Suprapubic skin (tissue), 4 donors: ENCODE data around the gene ALLC. TPM values are rescaled to one million over a fixed set of nuclear protein-coding genes. Genes with fewer than 3 reads are reported as not detected.
A peak's percentile ranks its signal among the peaks of the same experiment; 100 is the strongest.

Source experiments
- DNase-seq, 2 donors: peaks; one replicate each; pipeline ENCODE4 v3.0.0-alpha.2; 2019; ENCODE audit warnings: low spot score in 2 of 2
- H3K27ac ChIP-seq: fragments of 200-600 bp; sonication (generic); one replicate; pipeline ENCODE4 v1.5.1; 2019
- H3K27me3 ChIP-seq: fragments of 200-600 bp; sonication (generic); one replicate; pipeline ENCODE4 v1.5.1; 2019
- H3K36me3 ChIP-seq: fragments of 200-600 bp; sonication (generic); one replicate; pipeline ENCODE4 v1.5.1; 2019
- H3K4me1 ChIP-seq: fragments of 200-600 bp; sonication (generic); one replicate; pipeline ENCODE4 v1.5.1; 2019
- H3K4me3 ChIP-seq: fragments of 200-600 bp; sonication (generic); one replicate; pipeline ENCODE4 v1.5.1; 2019; ENCODE audit warnings: mild to moderate bottlenecking
- H3K9me3 ChIP-seq: fragments of 200-600 bp; sonication (generic); one replicate; pipeline ENCODE4 v1.5.1; 2019
- EP300 ChIP-seq: sonication (generic); formaldehyde crosslinking; IDR thresholded peaks from one replicate; pipeline ENCODE4 v1.6.1; 2017; ENCODE audit warnings: antibody characterized with exemption
- POLR2A ChIP-seq, 2 donors: fragments of 450-650 bp; IDR thresholded peaks; one replicate each; pipeline ENCODE4 v1.6.1; 2017; ENCODE audit warnings: antibody characterized with exemption in 2 of 2, mild to moderate bottlenecking in 2 of 2, moderate library complexity in 2 of 2
- POLR2AphosphoS5 ChIP-seq, 3 donors: sonication (generic); formaldehyde crosslinking; IDR thresholded peaks; one replicate each; pipeline ENCODE4 v1.6.1; 2017; ENCODE audit warnings: antibody characterized with exemption in 3 of 3
- WGBS: methylation state at CpG from one replicate; pipeline ENCODE4 v1.1.5; 2018; 5-methylcytosine and 5-hydroxymethylcytosine counted together
- total RNA-seq, 4 donors: library from RNA; depleted of rRNA; stranded (reverse); fragments of >200 nt; gene quantifications; one replicate each; pipeline ENCODE4 v1.1.0, GENCODE V29; 2016
- TF ChIP-seq, protein P1 (sequence below), 2 donors: fragments of 200-600 bp in 1 of 2; fragments of 450-650 bp in 1 of 2; sonication (generic) in 1 of 2; IDR thresholded peaks; one replicate each; pipeline ENCODE4 v1.5.1; 2016 to 2019; ENCODE audit warnings: antibody characterized with exemption in 2 of 2, mild to moderate bottlenecking in 1 of 2, moderate library complexity in 1 of 2

ALLC gene
- total RNA-seq, 4 donors from 2014 or later, result not detected

GRCh38 chr2:3674066-3674845 is 16.3 kb downstream of the ALLC start:
- H3K27me3 ChIP-seq, result peaks cover 6% of the 10 kb centered on the region
- DNase-seq, result peak in 1 of 2 donors; percentile 38
- TF ChIP-seq, protein P1, sequence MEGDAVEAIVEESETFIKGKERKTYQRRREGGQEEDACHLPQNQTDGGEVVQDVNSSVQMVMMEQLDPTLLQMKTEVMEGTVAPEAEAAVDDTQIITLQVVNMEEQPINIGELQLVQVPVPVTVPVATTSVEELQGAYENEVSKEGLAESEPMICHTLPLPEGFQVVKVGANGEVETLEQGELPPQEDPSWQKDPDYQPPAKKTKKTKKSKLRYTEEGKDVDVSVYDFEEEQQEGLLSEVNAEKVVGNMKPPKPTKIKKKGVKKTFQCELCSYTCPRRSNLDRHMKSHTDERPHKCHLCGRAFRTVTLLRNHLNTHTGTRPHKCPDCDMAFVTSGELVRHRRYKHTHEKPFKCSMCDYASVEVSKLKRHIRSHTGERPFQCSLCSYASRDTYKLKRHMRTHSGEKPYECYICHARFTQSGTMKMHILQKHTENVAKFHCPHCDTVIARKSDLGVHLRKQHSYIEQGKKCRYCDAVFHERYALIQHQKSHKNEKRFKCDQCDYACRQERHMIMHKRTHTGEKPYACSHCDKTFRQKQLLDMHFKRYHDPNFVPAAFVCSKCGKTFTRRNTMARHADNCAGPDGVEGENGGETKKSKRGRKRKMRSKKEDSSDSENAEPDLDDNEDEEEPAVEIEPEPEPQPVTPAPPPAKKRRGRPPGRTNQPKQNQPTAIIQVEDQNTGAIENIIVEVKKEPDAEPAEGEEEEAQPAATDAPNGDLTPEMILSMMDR (IDR thresholded peaks at IDR 0.05), result no peak
- TF ChIP-seq EP300 (no peak), POLR2AphosphoS5 (IDR thresholded peaks at IDR 0.05) (no peak), POLR2A (IDR thresholded peaks at IDR 0.05) (no peak)
- H3K9me3 ChIP-seq, result no peaks in the 10 kb centered on the region
- H3K4me3 ChIP-seq, result no peak overlapping the region
- H3K27ac ChIP-seq, result no peak overlapping the region
- peaks cover 5% of the 10 kb centered on the region for H3K4me1 ChIP-seq
- 92% methylated on average over 9 of the region's 9 CpGs for WGBS
- H3K36me3 ChIP-seq, result no peaks in the 10 kb centered on the region

DNA sequence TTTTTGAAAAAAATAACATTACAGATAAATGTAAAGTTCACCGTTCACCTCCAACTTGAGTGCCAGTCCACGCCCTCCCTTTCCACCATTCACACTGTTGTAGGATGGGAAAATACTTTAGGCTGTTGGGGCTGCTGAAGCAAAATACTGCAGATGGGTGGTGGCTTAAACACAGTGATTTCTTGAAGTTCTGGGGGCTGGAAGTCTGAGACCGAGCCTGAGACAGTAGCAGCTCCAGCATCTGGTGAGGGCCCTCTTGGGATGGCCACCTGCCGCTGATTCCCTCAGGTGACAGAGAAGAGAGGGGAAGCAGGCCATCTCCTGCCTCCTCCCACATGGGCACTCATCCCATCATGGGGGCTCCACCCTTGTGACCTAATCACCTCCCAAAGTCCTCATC is 17.7 kb downstream of the ALLC start:
- peak in 1 of 2 donors; percentile 15 for DNase-seq
- TF ChIP-seq EP300 (no peak), POLR2A (IDR thresholded peaks at IDR 0.05) (no peak), POLR2AphosphoS5 (IDR thresholded peaks at IDR 0.05) (no peak)
- TF ChIP-seq, protein P1 (IDR thresholded peaks at IDR 0.05), result no peak
- no peaks in the 10 kb centered on the region for H3K36me3 ChIP-seq
- peaks cover 5% of the 10 kb centered on the region for H3K4me1 ChIP-seq
- no peak overlapping the region for H3K4me3 ChIP-seq
- peaks cover 6% of the 10 kb centered on the region for H3K27me3 ChIP-seq
- 79% methylated on average over 4 of the region's 4 CpGs for WGBS
- no peaks in the 10 kb centered on the region for H3K9me3 ChIP-seq
- H3K27ac ChIP-seq, result no peak overlapping the region

DNA sequence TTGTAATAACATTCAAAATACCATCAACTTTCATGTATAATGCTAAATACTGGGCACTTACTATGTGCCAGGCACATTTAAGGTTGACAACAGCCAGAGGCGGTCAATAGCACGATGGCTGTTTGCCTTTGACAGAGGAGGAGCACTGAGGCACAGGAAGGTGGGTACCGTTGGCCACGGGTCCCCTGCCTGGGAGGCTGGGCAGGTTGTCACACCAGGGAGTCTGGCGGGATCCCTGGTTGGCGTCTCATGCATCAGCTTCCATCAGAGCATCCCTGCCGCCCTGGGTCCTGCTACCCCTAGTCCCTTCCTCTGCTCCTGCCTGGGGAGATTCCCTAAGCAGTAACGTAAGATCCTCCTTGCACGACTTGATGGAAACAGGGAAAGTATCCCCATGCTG is 19.4 kb downstream of the ALLC start:
- Histone ChIP-seq H3K27ac (no peak overlapping the region), H3K27me3 (peaks cover 6% of the 10 kb centered on the region), H3K4me1 (peaks cover 5% of the 10 kb centered on the region), H3K4me3 (no peak overlapping the region), H3K9me3 (no peaks in the 10 kb centered on the region), H3K36me3 (no peaks in the 10 kb centered on the region)
- TF ChIP-seq POLR2A (IDR thresholded peaks at IDR 0.05) (no peak), POLR2AphosphoS5 (IDR thresholded peaks at IDR 0.05) (no peak)
- TF ChIP-seq, protein P1 (IDR thresholded peaks at IDR 0.05), result no peak
- WGBS, result 84% methylated on average over 7 of the region's 9 CpGs
- DNase-seq, result peak in 1 of 2 donors; percentile 70

DNA sequence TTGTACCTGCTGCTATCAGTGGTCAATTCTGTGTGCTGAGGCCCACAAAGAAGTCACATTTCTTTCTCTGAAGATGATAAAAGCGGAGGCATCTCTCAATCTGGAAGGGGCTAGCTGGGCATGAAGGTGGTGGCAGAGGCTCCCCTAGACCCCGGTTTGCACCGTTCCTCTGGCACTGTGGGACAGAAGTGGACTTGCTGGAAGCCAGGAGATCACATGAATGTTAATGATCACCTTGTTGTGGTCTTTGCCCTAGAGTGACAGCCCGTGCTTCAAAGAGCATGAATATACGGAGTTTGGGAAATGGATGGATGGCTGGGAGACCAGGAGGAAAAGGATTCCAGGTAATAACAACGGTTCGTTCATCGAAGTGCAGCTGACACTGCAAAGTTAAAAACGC is 20.2 kb downstream of the ALLC start:
- peak in 1 of 2 donors; percentile 52 for DNase-seq
- WGBS, result 76% methylated on average over 9 of the region's 9 CpGs
- TF ChIP-seq EP300 (no peak), POLR2A (IDR thresholded peaks at IDR 0.05) (no peak), POLR2AphosphoS5 (IDR thresholded peaks at IDR 0.05) (no peak)
- TF ChIP-seq, protein P1 (IDR thresholded peaks at IDR 0.05), result no peak

DNA sequence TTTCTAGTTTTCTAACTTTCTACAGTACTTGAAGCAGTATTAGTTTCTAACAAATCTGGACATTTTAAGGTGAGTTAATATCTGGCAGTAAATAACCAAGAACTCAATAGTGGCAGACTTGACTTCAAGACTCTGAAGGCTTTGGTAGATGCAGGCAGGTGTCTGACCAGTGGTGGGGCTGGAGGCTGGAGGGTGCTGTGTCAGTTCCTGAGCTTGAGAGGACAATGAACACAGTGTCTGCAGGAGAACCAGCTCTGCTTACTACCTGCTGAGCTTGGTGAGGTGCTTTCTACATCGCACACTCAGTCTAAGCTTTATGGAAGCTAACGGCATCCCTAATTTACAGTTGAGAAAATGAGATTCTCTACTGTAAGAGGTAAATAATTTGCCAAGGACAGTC is 21.2 kb downstream of the ALLC start:
- Histone ChIP-seq H3K27me3 (peaks cover 6% of the 10 kb centered on the region), H3K9me3 (no peaks in the 10 kb centered on the region), H3K27ac (no peak overlapping the region), H3K4me1 (no peaks in the 10 kb centered on the region), H3K4me3 (no peak overlapping the region), H3K36me3 (no peaks in the 10 kb centered on the region)
- WGBS, result 93% methylated on average over 2 of the region's 2 CpGs
- peak in 1 of 2 donors; percentile 26 for DNase-seq
- no peak for TF ChIP-seq POLR2A (IDR thresholded peaks at IDR 0.05)
- TF ChIP-seq POLR2AphosphoS5 (IDR thresholded peaks at IDR 0.05), result no peak
- TF ChIP-seq, protein P1 (IDR thresholded peaks at IDR 0.05), result no peak
- no peak for TF ChIP-seq EP300

More for the DNA sequence above, 20.2 kb downstream of the ALLC start:
- no peaks in the 10 kb centered on the region for H3K36me3 ChIP-seq
- no peaks in the 10 kb centered on the region for H3K9me3 ChIP-seq
- no peak overlapping the region for H3K27ac ChIP-seq
- no peak overlapping the region for H3K4me3 ChIP-seq
- no peaks in the 10 kb centered on the region for H3K4me1 ChIP-seq
- peaks cover 6% of the 10 kb centered on the region for H3K27me3 ChIP-seq
